Left ventricle myocardium inferior (tissue), 1 donor: ENCODE results near the gene MACF1. TPM values are rescaled to one million over a fixed set of nuclear protein-coding genes. Genes with fewer than 3 reads are reported as not detected.
"Not testable (repeated sequence)": the region's sequence is repeated elsewhere in the genome, so short reads cannot be mapped to it uniquely, and the experiment has no call there.

Source experiments
- DNase-seq: peaks from one replicate; pipeline ENCODE4 v3.0.0-alpha.2; 2020
- H3K27ac ChIP-seq: fragments of 200-600 bp; replicated peaks from 2 replicates; pipeline ENCODE4 v1.8.0; 2021
- H3K27me3 ChIP-seq: fragments of 200-600 bp; 2 replicates; pipeline ENCODE4 v1.8.0; 2021; ENCODE audit warnings: low read depth
- H3K36me3 ChIP-seq: fragments of 200-600 bp; 2 replicates; pipeline ENCODE4 v1.8.0; 2021
- H3K4me1 ChIP-seq: fragments of 200-600 bp; 2 replicates; pipeline ENCODE4 v1.8.0; 2021
- H3K4me3 ChIP-seq: fragments of 200-600 bp; 2 replicates; pipeline ENCODE4 v1.8.0; 2021; ENCODE audit warnings: mild to moderate bottlenecking, moderate library complexity
- H3K9me3 ChIP-seq: fragments of 200-600 bp; replicated peaks from 2 replicates; pipeline ENCODE4 v1.8.0; 2021
- CTCF ChIP-seq: fragments of 200-600 bp; IDR thresholded peaks from 2 replicates; pipeline ENCODE4 v1.8.0; 2021; ENCODE audit warnings: antibody characterized with exemption, mild to moderate bottlenecking, borderline replicate concordance
- intact Hi-C: fragments of 100-400 bp; cut with micrococcal nuclease; formaldehyde crosslinking; loops from one replicate; pipeline ENCODE4 v1.11.0; 2022
- total RNA-seq: library from RNA; stranded (reverse); fragmentation: NEBNext Ultra II Directional; extraction: Animal tissue kit (Norgen Biotek cat#: 25700); gene quantifications from one replicate; pipeline ENCODE4 v1.2.1, GENCODE V29; 2021
- donor health status: DM: no; HTN: yes; CAD: no; lungs with severe emphysema.

MACF1 gene
- total RNA-seq, 1 donor from 2014 or later, result 181 TPM

GRCh38 chr1:39509360-39510009, 305.0 kb downstream of the MACF1 start:
- TF ChIP-seq CTCF, result no peak
- H3K4me1 ChIP-seq, result peaks cover 15% of the 10 kb centered on the region
- DNase-seq, result peak; percentile 48
- H3K36me3 ChIP-seq, result no peaks in the 10 kb centered on the region
- no peak overlapping the region for H3K4me3 ChIP-seq
- no peak overlapping the region for H3K27ac ChIP-seq
- intact Hi-C loops, result no loop called here
- H3K9me3 ChIP-seq, result no peaks in the 10 kb centered on the region
- H3K27me3 ChIP-seq, result no peaks in the 10 kb centered on the region

- H3K4me1 ChIP-seq, result peaks cover 19% of the 10 kb centered on the region
- H3K9me3 ChIP-seq, DNase-seq, H3K27me3 ChIP-seq, intact Hi-C loops, H3K27ac ChIP-seq, H3K36me3 ChIP-seq, H3K4me3 ChIP-seq: not testable (repeated sequence)
Observed at GRCh38 chr1:39510570-39511186, 306.2 kb downstream of the MACF1 start.

DNA sequence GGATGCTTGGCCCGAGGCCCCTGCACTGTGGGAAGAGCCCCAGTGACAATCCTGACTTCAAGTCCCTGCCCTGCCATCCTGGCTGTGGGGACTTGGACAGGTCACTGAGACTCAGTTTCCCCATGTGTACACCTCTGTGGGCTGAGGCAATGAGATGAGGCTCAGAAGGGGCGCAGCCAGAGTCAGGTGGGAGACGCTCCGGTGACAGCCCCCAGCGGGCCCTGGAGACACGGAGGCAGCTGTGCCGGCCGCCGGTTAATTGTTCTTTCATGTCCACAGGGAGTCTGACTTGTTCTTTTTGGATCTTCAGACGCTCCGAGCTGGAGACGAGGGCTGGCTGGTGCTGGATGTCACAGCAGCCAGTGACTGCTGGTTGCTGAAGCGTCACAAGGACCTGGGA, 307.0 kb downstream of the MACF1 start:
- intact Hi-C loops, H3K4me3 ChIP-seq, H3K9me3 ChIP-seq, H3K36me3 ChIP-seq, H3K27me3 ChIP-seq, DNase-seq, H3K27ac ChIP-seq: not testable (repeated sequence)
- peaks cover 19% of the 10 kb centered on the region for H3K4me1 ChIP-seq

DNA sequence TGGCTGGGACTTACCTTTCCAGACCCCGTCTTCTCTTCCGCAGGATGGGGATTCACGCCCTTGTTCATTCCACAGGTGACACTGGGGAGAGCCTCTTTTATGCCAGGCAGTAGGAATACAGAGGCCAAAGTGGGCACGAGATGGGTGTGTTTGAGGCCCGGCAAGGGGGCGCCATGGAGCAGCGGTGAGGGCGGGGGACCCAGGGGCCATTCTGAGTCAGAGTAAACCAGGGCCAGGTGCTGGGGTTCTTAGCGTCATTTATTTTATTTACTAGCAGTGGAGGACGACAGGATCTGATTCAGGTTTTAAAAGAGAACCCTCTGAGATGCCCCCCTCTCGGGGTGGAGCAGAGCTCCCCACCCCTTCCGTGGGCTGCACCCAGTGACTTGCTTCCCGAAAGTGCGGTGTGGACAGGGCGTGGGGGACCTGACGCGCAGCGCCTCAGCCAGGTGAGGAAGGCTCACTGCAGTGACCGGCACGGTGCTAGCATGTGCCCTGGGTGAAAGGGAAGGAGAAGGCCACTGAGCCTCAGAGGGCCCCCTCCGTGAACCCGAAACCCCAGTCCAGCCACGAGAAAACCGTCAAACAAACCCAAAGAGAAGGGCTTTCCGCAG, 307.8 kb downstream of the MACF1 start:
- H3K36me3 ChIP-seq, DNase-seq, H3K27ac ChIP-seq, H3K27me3 ChIP-seq, H3K9me3 ChIP-seq, intact Hi-C loops, H3K4me3 ChIP-seq: not testable (repeated sequence)
- peaks cover 19% of the 10 kb centered on the region for H3K4me1 ChIP-seq

DNA sequence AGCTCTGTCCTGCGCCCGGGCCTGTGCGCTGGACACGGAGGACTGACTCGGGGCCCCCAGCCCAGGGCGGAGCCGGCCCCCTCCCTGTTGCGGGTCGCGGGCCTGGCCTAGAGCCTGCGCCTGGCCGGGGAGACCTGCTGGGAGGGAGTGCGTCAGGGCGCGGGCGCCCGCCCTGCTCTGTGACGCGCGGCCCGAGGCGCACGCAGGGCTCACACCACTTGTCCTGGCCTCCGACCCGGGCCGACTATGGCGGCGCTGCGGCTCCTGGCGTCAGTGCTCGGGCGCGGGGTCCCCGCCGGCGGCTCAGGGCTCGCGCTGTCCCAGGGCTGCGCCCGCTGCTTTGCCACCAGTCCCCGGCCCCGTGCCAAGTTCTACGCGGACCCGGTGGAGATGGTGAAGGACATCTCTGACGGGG, 310.2 kb downstream of the MACF1 start:
- H3K27ac ChIP-seq, H3K4me1 ChIP-seq, H3K36me3 ChIP-seq, intact Hi-C loops, H3K9me3 ChIP-seq, H3K27me3 ChIP-seq: not testable (repeated sequence)
- H3K4me3 ChIP-seq, result peak overlapping the region; percentile 60
- peak; percentile 21 for DNase-seq

DNA sequence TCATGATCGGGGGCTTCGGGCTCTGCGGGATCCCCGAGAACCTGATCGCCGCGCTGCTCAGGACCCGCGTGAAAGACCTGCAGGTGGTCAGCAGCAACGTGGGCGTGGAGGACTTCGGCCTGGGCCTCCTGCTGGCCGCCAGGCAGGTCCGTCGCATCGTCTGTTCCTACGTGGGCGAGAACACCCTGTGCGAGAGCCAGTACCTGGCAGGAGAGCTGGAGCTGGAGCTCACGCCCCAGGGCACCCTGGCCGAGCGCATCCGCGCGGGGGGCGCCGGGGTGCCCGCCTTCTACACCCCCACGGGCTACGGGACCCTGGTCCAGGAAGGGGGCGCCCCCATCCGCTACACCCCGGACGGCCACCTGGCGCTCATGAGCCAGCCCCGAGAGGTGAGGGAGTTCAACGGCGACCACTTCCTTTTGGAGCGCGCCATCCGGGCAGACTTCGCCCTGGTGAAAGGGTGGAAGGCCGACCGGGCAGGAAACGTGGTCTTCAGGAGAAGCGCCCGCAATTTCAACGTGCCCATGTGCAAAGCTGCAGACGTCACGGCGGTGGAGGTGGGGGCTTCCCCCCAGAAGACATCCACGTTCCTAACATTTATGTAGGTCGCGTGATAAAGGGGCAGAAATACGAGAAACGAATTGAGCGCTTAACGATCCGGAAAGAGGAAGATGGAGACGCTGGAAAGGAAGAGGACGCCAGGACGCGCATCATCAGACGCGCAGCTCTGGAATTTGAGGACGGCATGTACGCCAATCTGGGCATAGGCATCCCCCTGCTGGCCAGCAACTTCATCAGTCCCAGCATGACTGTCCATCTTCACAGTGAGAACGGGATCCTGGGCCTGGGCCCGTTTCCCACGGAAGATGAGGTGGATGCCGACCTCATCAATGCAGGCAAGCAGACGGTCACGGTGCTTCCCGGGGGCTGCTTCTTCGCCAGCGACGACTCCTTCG, 310.9 kb downstream of the MACF1 start:
- peak overlapping the region; percentile 60 for H3K4me3 ChIP-seq
- intact Hi-C loops, H3K9me3 ChIP-seq, H3K4me1 ChIP-seq, DNase-seq, H3K36me3 ChIP-seq, H3K27ac ChIP-seq, H3K27me3 ChIP-seq: not testable (repeated sequence)

DNA sequence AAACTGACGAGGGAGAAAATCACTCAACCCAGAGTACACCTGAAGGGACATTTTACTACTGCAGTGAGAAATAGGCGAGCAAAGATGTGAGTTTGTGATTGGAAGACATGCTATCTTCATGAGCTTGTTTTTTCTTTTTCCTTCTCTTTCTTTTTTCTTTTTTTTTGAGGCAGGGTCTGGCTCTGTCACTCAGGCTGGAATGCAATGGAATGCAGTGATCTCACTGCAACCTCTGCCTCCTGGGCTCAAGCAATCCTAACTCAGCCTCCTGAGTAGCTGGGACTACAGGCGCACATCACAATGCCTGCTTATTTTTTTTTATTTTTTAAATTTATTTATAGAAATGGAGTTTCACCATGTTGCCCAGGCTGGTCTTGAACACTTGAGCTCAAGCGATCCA, 312.3 kb downstream of the MACF1 start:
- DNase-seq, H3K27me3 ChIP-seq, H3K4me3 ChIP-seq, H3K36me3 ChIP-seq, H3K27ac ChIP-seq, intact Hi-C loops, H3K4me1 ChIP-seq, H3K9me3 ChIP-seq: not testable (repeated sequence)

GRCh38 chr1:39517936-39518335, 313.4 kb downstream of the MACF1 start:
- intact Hi-C loops, H3K4me3 ChIP-seq, DNase-seq, H3K36me3 ChIP-seq, H3K4me1 ChIP-seq, H3K27me3 ChIP-seq, H3K27ac ChIP-seq, H3K9me3 ChIP-seq: not testable (repeated sequence)

DNA sequence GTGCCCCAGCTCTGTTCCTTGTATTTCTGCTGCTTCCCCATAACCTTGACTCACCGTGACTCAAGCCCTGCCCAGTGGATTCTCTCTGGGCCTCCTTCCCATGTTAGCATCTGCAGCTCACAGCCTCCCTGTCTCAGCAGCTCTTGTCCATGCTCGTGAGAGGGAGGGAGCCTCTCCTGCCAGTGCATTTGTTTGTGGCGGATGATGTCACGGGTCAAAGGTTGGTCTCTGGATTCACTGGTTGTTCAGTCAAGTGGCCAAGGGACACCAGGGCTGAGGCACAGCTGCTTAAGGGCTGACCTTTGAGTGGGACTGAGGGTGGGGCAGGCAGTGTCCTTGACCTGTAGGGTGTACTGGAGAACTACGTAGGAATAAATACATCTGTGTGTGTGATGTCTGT, 314.9 kb downstream of the MACF1 start:
- H3K36me3 ChIP-seq, intact Hi-C loops, H3K27me3 ChIP-seq, H3K4me3 ChIP-seq, H3K9me3 ChIP-seq, H3K4me1 ChIP-seq, DNase-seq, H3K27ac ChIP-seq: not testable (repeated sequence)

GRCh38 chr1:39522221-39522620, 317.7 kb downstream of the MACF1 start:
- H3K27me3 ChIP-seq, H3K4me1 ChIP-seq, H3K27ac ChIP-seq, DNase-seq, H3K4me3 ChIP-seq, H3K9me3 ChIP-seq, intact Hi-C loops: not testable (repeated sequence)
- H3K36me3 ChIP-seq, result peaks cover 15% of the 10 kb centered on the region
